Measurements from ENCODE around the gene PRDX5.

The PRDX5 gene

GRCh38 chr11:64334764-64335735 is 17.1 kb downstream of the PRDX5 start:
- peak; percentile 69 for DNase-seq (ENCODE audit: extremely low read depth, low read depth)
- no peak for TF ChIP-seq CTCF (IDR thresholded peaks at IDR 0.05; ENCODE audit: low read depth, low read length)

GRCh38 chr11:64337538-64338249 is 19.8 kb downstream of the PRDX5 start:
- no peak for DNase-seq (ENCODE audit: extremely low read depth, low read depth)
- no peak for TF ChIP-seq CTCF (IDR thresholded peaks at IDR 0.05; ENCODE audit: low read depth, low read length)

DNA sequence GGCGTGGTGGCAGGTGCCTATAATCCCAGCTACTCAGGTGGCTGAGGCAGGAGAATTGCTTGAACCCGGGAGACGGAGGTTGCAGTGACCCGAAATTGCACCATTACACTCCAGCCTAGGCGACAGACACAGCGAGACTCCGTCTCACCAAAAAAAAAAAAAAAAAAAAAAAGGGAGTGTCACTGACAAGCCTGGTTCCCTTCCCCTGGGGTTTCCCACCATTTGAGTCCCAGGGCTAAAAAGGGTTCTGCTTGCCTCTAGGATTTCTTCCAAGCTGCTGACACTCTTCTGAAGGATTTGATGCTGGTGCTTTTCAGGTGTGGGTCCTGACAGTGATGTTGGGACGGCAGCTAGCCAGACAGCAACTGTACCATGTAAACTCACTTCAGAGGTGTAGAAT is 20.8 kb downstream of the PRDX5 start:
- no peak for TF ChIP-seq CTCF (IDR thresholded peaks at IDR 0.05; ENCODE audit: low read depth, low read length)

GRCh38 chr11:64339286-64339685 is 21.4 kb downstream of the PRDX5 start:
- DNase-seq (ENCODE audit: extremely low read depth, low read depth) = no peak
- no peak for TF ChIP-seq CTCF (IDR thresholded peaks at IDR 0.05; ENCODE audit: low read depth, low read length)

More for the DNA sequence above, 20.8 kb downstream of the PRDX5 start:
- DNase-seq (ENCODE audit: extremely low read depth, low read depth) = no peak

DNA sequence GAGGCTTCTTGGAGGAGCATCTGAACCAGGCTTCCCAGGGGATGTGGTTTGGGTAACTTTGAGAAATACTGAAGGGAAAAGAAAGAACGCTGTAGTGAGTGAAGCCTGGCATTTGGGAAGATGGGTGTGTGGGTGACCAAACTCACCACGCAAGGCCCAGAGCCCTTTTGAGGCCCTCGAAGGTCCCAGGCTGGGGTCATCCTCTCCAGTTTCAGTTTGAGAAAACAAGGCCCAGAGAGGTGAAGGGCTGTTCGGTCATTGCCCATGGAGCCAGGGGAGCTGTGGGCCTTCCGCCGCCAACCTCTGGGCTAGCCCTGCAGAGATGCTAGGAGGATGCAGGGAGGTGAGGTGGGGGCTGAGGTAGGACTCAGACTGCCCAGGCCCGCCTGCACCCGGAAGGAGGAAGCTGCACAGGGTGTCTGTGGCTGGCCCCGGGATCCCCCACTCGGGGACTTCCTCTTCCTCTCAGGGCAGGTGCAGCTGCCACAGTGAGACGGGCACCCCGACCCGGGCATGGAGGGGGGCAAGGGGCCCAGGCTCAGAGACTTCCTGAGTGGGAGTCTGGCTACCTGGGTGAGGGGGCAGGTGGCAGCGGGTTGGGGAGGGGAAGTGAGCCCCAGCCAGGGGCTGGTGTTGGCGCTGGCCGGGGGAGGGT is 22.0 kb downstream of the PRDX5 start, which contains the start of gene CCDC88B:
TSS of gene CCDC88B (plus strand) at position 451 of the 655 bp plus-strand sequence. CDS start at position 514, 63 bp downstream.
- TF ChIP-seq CTCF (IDR thresholded peaks at IDR 0.05; ENCODE audit: low read depth, low read length) = no peak
- DNase-seq (ENCODE audit: extremely low read depth, low read depth) = no peak

- DNase-seq (ENCODE audit: extremely low read depth, low read depth) = no peak
- no peak for TF ChIP-seq CTCF (IDR thresholded peaks at IDR 0.05; ENCODE audit: low read depth, low read length)
Measured at GRCh38 chr11:64340671-64341335, 22.9 kb downstream of the PRDX5 start.

Data from AG09319 (cell line).